Measurements from ENCODE around the gene PPRC1. TPM values are rescaled to one million over a fixed set of nuclear protein-coding genes. Genes with fewer than 3 reads are reported as not detected.

Gene PPRC1
- total RNA-seq, 1 donor from 2014 or later = 38.3 TPM

DNA sequence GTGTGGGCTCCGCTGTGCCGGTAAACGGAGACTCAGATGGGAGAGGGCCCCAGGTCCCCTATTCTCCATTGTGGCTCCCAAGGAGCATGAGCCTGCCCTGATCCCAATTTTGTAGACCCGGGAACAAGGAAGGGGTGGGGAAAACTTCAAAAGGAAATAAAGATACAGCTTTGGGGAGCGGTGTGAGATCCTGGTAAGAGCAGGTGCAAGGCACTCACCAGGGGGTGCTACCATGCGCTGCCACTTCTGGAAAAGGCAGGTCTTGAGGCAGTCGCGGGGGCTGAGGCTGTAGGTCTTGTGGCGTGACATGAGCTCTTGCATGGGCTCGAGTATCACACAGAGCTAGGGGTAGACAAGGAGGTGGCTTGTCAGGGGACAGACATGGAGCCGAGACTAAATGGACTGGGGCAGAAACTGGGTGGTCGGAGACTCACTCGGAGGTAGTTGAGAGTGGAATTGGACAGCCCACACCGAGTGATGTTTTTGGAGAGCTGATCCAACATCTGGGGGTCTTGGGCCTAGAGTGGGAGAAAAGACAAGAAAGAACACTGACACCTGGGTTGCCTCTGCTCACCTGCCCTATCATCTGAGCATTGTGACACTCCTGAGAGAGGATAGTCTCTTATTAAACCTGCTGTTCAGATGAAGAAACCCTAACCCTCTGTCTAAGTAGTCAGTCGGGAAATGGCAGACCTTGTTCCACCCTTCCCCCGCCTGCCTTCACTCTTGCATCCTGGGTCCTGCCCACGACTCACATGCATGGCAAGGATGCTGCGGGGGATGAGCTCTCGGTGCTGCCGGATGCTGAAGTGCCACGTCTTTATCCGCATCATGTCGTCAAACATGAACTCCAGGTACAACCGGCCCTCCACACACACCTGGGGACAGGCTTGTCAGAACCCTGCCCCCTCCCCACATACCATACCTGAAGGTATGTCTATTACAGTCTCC lies 23.4 kb upstream of the PPRC1 start:
- no peak overlapping the region for H3K4me3 ChIP-seq
- intact Hi-C loops (cut with DNase I) = no loop called here
- H3K4me1 ChIP-seq = peaks cover 20% of the 10 kb centered on the region
- H3K27me3 ChIP-seq = no peaks in the 10 kb centered on the region
- no peaks in the 10 kb centered on the region for H3K9me3 ChIP-seq
- DNase-seq (no peak), ATAC-seq (no peak)
- TF ChIP-seq, protein P1, sequence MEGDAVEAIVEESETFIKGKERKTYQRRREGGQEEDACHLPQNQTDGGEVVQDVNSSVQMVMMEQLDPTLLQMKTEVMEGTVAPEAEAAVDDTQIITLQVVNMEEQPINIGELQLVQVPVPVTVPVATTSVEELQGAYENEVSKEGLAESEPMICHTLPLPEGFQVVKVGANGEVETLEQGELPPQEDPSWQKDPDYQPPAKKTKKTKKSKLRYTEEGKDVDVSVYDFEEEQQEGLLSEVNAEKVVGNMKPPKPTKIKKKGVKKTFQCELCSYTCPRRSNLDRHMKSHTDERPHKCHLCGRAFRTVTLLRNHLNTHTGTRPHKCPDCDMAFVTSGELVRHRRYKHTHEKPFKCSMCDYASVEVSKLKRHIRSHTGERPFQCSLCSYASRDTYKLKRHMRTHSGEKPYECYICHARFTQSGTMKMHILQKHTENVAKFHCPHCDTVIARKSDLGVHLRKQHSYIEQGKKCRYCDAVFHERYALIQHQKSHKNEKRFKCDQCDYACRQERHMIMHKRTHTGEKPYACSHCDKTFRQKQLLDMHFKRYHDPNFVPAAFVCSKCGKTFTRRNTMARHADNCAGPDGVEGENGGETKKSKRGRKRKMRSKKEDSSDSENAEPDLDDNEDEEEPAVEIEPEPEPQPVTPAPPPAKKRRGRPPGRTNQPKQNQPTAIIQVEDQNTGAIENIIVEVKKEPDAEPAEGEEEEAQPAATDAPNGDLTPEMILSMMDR (IDR thresholded peaks at IDR 0.05) = no peak
- peaks cover 53% of the 10 kb centered on the region for H3K36me3 ChIP-seq
- no peak overlapping the region for H3K27ac ChIP-seq

GRCh38 chr10:102111276-102111675 lies 21.6 kb upstream of the PPRC1 start:
- Histone ChIP-seq H3K4me1 (peaks cover 34% of the 10 kb centered on the region), H3K9me3 (no peaks in the 10 kb centered on the region), H3K4me3 (no peak overlapping the region), H3K27ac (no peak overlapping the region), H3K27me3 (no peaks in the 10 kb centered on the region), H3K36me3 (peaks cover 53% of the 10 kb centered on the region)
- intact Hi-C loops (cut with DNase I) = no loop called here
- TF ChIP-seq, protein P1 (IDR thresholded peaks at IDR 0.05) = no peak
- DNase-seq (no peak), ATAC-seq (no peak)

DNA sequence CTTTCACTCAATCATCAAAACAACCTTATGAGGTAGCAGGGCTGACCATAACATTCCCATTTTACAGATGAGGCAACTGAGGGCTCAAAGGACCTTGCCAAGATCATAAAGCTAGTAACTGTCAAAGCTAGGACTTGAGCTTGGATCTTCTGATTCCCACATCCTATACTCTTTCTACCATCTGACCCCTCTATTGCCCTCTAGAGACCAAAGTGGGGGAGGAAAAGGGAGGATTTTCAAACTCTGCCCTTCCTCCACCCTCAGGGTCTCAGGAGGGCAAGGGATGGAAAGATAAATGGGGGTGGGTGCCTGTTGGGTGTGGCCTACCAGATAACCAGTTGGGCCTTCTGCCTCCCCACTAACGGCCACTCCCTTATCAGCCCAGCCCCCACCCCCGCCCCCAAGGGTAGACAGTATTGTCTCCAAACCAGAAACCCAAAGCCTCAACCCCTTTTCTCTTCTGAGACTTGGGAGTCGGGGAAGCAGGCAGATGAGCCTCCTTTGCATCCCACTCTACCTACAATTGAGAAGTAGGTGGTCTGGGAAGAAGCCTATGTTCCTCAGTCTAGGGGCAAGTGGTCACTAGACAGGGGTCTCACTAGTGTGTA lies 20.5 kb upstream of the PPRC1 start:
- H3K9me3 ChIP-seq = no peaks in the 10 kb centered on the region
- intact Hi-C loops (cut with DNase I) = no loop called here
- H3K27ac ChIP-seq = no peak overlapping the region
- H3K36me3 ChIP-seq = peaks cover 44% of the 10 kb centered on the region
- peaks cover 44% of the 10 kb centered on the region for H3K4me1 ChIP-seq
- H3K4me3 ChIP-seq = no peak overlapping the region
- DNase-seq (no peak), ATAC-seq (no peak)
- TF ChIP-seq, protein P1 (IDR thresholded peaks at IDR 0.05) = peak; percentile 17
- no peaks in the 10 kb centered on the region for H3K27me3 ChIP-seq

DNA sequence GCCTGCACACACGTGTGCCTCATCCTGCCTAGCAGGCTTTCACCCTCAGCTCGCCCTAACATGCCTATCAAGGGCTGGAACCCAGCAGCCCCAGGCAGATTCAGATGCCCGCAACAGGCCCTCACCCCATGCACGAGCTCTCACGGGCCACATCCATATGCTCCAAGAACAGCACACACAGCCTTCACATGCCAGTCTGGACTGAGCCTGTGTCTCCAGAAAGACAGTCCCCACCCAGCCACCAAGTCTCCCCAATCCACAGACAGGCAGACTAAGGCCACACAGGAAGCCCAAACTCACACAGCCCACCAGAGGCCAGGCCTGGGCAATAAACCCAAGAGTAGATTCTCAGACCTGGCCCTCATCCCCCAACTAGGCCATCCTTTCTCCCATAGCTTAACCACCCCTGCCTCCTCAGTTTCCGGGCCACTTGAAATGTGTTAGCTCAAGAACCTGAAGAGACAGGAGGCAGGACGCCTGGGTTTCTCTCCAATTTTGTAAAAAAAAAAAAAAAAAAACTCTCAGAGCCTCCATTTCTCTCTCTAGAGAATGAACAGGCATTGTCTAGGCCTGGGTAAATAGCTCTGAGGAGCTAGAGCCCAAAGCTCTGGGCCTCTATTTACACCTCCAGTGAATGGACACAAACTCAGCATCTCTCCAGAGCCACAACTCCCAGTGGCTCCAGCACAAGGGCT lies 19.4 kb upstream of the PPRC1 start:
- TF ChIP-seq, protein P1 (IDR thresholded peaks at IDR 0.05) = no peak
- H3K9me3 ChIP-seq = no peaks in the 10 kb centered on the region
- DNase-seq (no peak), ATAC-seq (no peak)
- H3K27ac ChIP-seq = peak overlapping the region; percentile 84
- peaks cover 33% of the 10 kb centered on the region for H3K36me3 ChIP-seq
- peak overlapping the region; percentile 70 for H3K4me3 ChIP-seq
- intact Hi-C loops (cut with DNase I) = no loop called here
- no peaks in the 10 kb centered on the region for H3K27me3 ChIP-seq
- H3K4me1 ChIP-seq = peaks cover 55% of the 10 kb centered on the region

GRCh38 chr10:102113956-102114857 lies 18.6 kb upstream of the PPRC1 start:
- intact Hi-C loops (cut with DNase I) = no loop called here
- Histone ChIP-seq H3K27ac (peak overlapping the region; percentile 84), H3K4me1 (peaks cover 61% of the 10 kb centered on the region), H3K36me3 (peaks cover 25% of the 10 kb centered on the region), H3K9me3 (no peaks in the 10 kb centered on the region), H3K4me3 (peak overlapping the region; percentile 70), H3K27me3 (no peaks in the 10 kb centered on the region)
- TF ChIP-seq, protein P1 (IDR thresholded peaks at IDR 0.05) = no peak
- peak; percentile 69 for DNase-seq
- ATAC-seq = peak; percentile 1
